H1 (cell line): Measurements from ENCODE around the gene PPP4R4. TPM values are rescaled to one million over a fixed set of nuclear protein-coding genes. Genes with fewer than 3 reads are reported as not detected.

Experiments used
- CTCF ChIA-PET: fragments of 300-600 bp; sonication (Branson Sonifier 250); formaldehyde crosslinking; loops from one replicate; lab custom pipeline; 2021; ENCODE audit not compliant: partially characterized antibody; lab: Charles Lee
- POLR2A ChIA-PET: fragments of 300-600 bp; sonication (Branson Sonifier 250); formaldehyde crosslinking; loops from one replicate; lab custom pipeline; 2021; ENCODE audit warnings: inconsistent platforms; ENCODE audit not compliant: partially characterized antibody; lab: Charles Lee
- DNase-seq, 2 experiments: peaks; one replicate each; pipeline versions ENCODE4 v3.0.0 to v3.0.0-alpha.2; 2010 to 2022; ENCODE audit warnings: low spot score in 2 of 2, low read depth in 1 of 2, mixed read lengths in 1 of 2
- FAIRE-seq: peaks from 2 replicates; lab custom pipeline; 2011; peaks lifted over from hg19 to GRCh38; lab: Jason Lieb, UNC
- H2AFZ ChIP-seq: 2 replicates; pipeline ENCODE4 v1.8.1; 2012; ENCODE audit warnings: low read length, inconsistent platforms
- H2AK5ac ChIP-seq: 2 replicates; pipeline ENCODE4 v1.6.1; 2013; ENCODE audit warnings: low read depth, low read length
- H2BK120ac ChIP-seq: replicated peaks from 2 replicates; pipeline ENCODE3; 2013; ENCODE audit warnings: low read depth, low read length, inconsistent platforms
- H2BK12ac ChIP-seq: 2 replicates; pipeline ENCODE4 v1.6.1; 2013; ENCODE audit warnings: low read depth, low read length
- H2BK15ac ChIP-seq: 2 replicates; pipeline ENCODE4 v1.6.1; 2013; ENCODE audit warnings: low read length
- H2BK20ac ChIP-seq: 2 replicates; pipeline ENCODE4 v1.6.1; 2013; ENCODE audit warnings: low read length
- H2BK5ac ChIP-seq: 2 replicates; pipeline ENCODE4 v1.6.1; 2013; ENCODE audit warnings: low read depth, low read length
- H3K14ac ChIP-seq: 2 replicates; pipeline ENCODE4 v1.6.1; 2013; ENCODE audit warnings: inconsistent platforms; ENCODE audit not compliant: insufficient read length
- H3K18ac ChIP-seq: 2 replicates; pipeline ENCODE4 v1.6.1; 2013; ENCODE audit warnings: low read length; ENCODE audit errors: extremely low read depth
- H3K23ac ChIP-seq: 2 replicates; pipeline ENCODE4 v1.6.1; 2013; ENCODE audit warnings: inconsistent platforms; ENCODE audit not compliant: insufficient read length
- H3K23me2 ChIP-seq: 2 replicates; pipeline ENCODE4 v1.6.1; 2013; ENCODE audit warnings: low read depth, low read length
- H3K27ac ChIP-seq: 2 replicates; pipeline ENCODE4 v1.6.1; 2011; ENCODE audit warnings: low read depth, low read length, inconsistent platforms
- H3K27me3 ChIP-seq, 4 experiments: replicated peaks in 1 of 4; 1 replicate in 1 of 4; 2 replicates in 3 of 4; pipeline versions ENCODE4 v1.6.1 to v1.8.1; 2011 to 2013; ENCODE audit warnings: low read length in 3 of 4, mild to moderate bottlenecking in 3 of 4, inconsistent platforms in 2 of 4, mixed read lengths in 2 of 4, moderate library complexity in 1 of 4; ENCODE audit not compliant: control insufficient read depth in 3 of 4, insufficient read depth in 3 of 4; ENCODE audit errors: extremely low read depth in 1 of 4
- H3K36me3 ChIP-seq, 4 experiments: 2 replicates each; pipeline versions ENCODE4 v1.6.1 to v1.8.1; 2011 to 2013; ENCODE audit warnings: mild to moderate bottlenecking in 4 of 4, low read length in 3 of 4, moderate library complexity in 2 of 4, control low read depth in 1 of 4, inconsistent platforms in 1 of 4; ENCODE audit not compliant: insufficient read depth in 4 of 4, control insufficient read depth in 2 of 4
- H3K4ac ChIP-seq: replicated peaks from 2 replicates; pipeline ENCODE3; 2013; ENCODE audit warnings: low read length, low read depth, mixed read lengths, inconsistent platforms; ENCODE audit not compliant: insufficient read length
- H3K4me1 ChIP-seq, 4 experiments: replicated peaks in 1 of 4; 1 replicate in 1 of 4; 2 replicates in 3 of 4; pipeline versions ENCODE4 v1.6.1 to v1.8.1; 2011 to 2013; ENCODE audit warnings: low read length in 3 of 4, inconsistent platforms in 2 of 4, mixed read lengths in 1 of 4; ENCODE audit not compliant: insufficient read depth in 4 of 4, control insufficient read depth in 3 of 4
- H3K4me2 ChIP-seq, 2 experiments: 2 replicates each; pipeline versions ENCODE4 v1.6.1 to v1.8.1; 2011 to 2013; ENCODE audit warnings: low read depth in 2 of 2, low read length in 2 of 2, control low read depth in 1 of 2, inconsistent platforms in 1 of 2, mild to moderate bottlenecking in 1 of 2; ENCODE audit not compliant: insufficient read depth in 1 of 2
- H3K4me3 ChIP-seq, 4 experiments: fragments of 200-600, 300-600 bp in 1 of 4; sonication (generic), shearing (Covaris generic), sonication (Bioruptor Twin) in 1 of 4; 2 replicates each; pipeline versions ENCODE4 v1.5.1 to v1.8.1; 2011 to 2016; ENCODE audit warnings: low read length in 4 of 4, low read depth in 3 of 4, control low read depth in 2 of 4, inconsistent platforms in 2 of 4, mild to moderate bottlenecking in 2 of 4, mixed read lengths in 1 of 4, moderate library complexity in 1 of 4; ENCODE audit not compliant: insufficient read depth in 2 of 4; ENCODE audit errors: extremely low read depth in 1 of 4
- H3K56ac ChIP-seq: replicated peaks from 2 replicates; pipeline ENCODE3; 2013; ENCODE audit warnings: low read depth, mild to moderate bottlenecking, mixed read lengths, low read length, inconsistent platforms; ENCODE audit not compliant: insufficient read length
- H3K79me1 ChIP-seq: 2 replicates; pipeline ENCODE4 v1.6.1; 2013; ENCODE audit warnings: low read depth, low read length, control low read depth
- H3K79me2 ChIP-seq, 2 experiments: 2 replicates each; pipeline versions ENCODE4 v1.6.1 to v1.8.1; 2012 to 2013; ENCODE audit warnings: low read length in 2 of 2, mild to moderate bottlenecking in 2 of 2, inconsistent platforms in 1 of 2; ENCODE audit not compliant: insufficient read depth in 2 of 2, control insufficient read depth in 1 of 2
- H3K9ac ChIP-seq, 4 experiments: replicated peaks in 1 of 4; 1 replicate in 1 of 4; 2 replicates in 3 of 4; pipeline versions ENCODE4 v1.6.1 to v1.8.1; 2011 to 2013; ENCODE audit warnings: low read depth in 3 of 4, low read length in 3 of 4, control low read depth in 2 of 4, mild to moderate bottlenecking in 2 of 4, moderate library complexity in 2 of 4, inconsistent platforms in 1 of 4; ENCODE audit errors: extremely low read depth in 1 of 4
- H3K9me3 ChIP-seq, 2 experiments: 2 replicates each; pipeline versions ENCODE4 v1.6.1 to v1.8.1; 2012 to 2013; ENCODE audit warnings: mild to moderate bottlenecking in 2 of 2, moderate library complexity in 2 of 2, control low read depth in 1 of 2, inconsistent platforms in 1 of 2, low read depth in 1 of 2, low read length in 1 of 2, mixed read lengths in 1 of 2; ENCODE audit not compliant: insufficient read depth in 2 of 2
- H4K20me1 ChIP-seq, 2 experiments: replicated peaks in 1 of 2; 2 replicates each; pipeline versions ENCODE3 to v1.8.1; 2011 to 2013; ENCODE audit warnings: inconsistent platforms in 2 of 2, low read length in 2 of 2, mild to moderate bottlenecking in 1 of 2; ENCODE audit not compliant: insufficient read depth in 2 of 2, control insufficient read depth in 1 of 2
- H4K5ac ChIP-seq: 2 replicates; pipeline ENCODE4 v1.6.1; 2013; ENCODE audit warnings: low read length, low read depth, mixed read lengths, inconsistent platforms; ENCODE audit not compliant: insufficient read length
- H4K8ac ChIP-seq: 2 replicates; pipeline ENCODE4 v1.8.0; 2013; ENCODE audit warnings: mild to moderate bottlenecking, moderate library complexity, low read length, inconsistent platforms; ENCODE audit not compliant: insufficient read depth; ENCODE audit errors: extremely low read depth
- H4K91ac ChIP-seq: replicated peaks from 2 replicates; pipeline ENCODE3; 2013; ENCODE audit warnings: low read length, mixed read lengths, inconsistent platforms; ENCODE audit not compliant: insufficient read length
- ASH2L ChIP-seq: fragments of 200-600, 300-600 bp; sonication (generic); IDR thresholded peaks from one replicate; pipeline ENCODE4 v1.7.1; 2017; ENCODE audit warnings: low read length
- CEBPB ChIP-seq: IDR thresholded peaks from 2 replicates; pipeline ENCODE4 v1.6.1; 2012; ENCODE audit warnings: low read depth, low read length
- EZH2 ChIP-seq: fragments of 200-600 bp; sonication (generic); IDR thresholded peaks from 2 replicates; pipeline ENCODE4 v1.7.1; 2012; ENCODE audit warnings: low read depth, mild to moderate bottlenecking, moderate library complexity, low read length, inconsistent platforms; ENCODE audit not compliant: severe bottlenecking
- HDAC6 ChIP-seq: IDR thresholded peaks from one replicate; pipeline ENCODE4 v1.7.1; 2012; ENCODE audit warnings: low read depth, mild to moderate bottlenecking, inconsistent platforms, low read length, moderate library complexity
- JUN ChIP-seq: IDR thresholded peaks from 2 replicates; pipeline ENCODE4 v1.6.1; 2011; ENCODE audit warnings: low read depth, mild to moderate bottlenecking, improper control_type of control experiment, low read length
- KDM1A ChIP-seq: fragments of 200-600, 300-600 bp; sonication (generic); IDR thresholded peaks from 2 replicates; pipeline ENCODE4 v1.7.1; 2016; ENCODE audit warnings: mild to moderate bottlenecking, low read length, borderline replicate concordance
- KDM5A ChIP-seq: fragments of 200-600 bp; IDR thresholded peaks from 2 replicates; pipeline ENCODE4 v1.7.1; 2012; ENCODE audit warnings: mild to moderate bottlenecking, low read length, inconsistent platforms, mixed read lengths
- MAFK ChIP-seq: IDR thresholded peaks from 2 replicates; pipeline ENCODE4 v1.6.1; 2012; ENCODE audit warnings: low read depth, mild to moderate bottlenecking, improper control_type of control experiment, low read length
- NANOG ChIP-seq: IDR thresholded peaks from 2 replicates; pipeline ENCODE4 v1.6.1; 2011; ENCODE audit warnings: low read length, low read depth, mild to moderate bottlenecking, inconsistent platforms; ENCODE audit not compliant: insufficient read depth, poor library complexity, severe bottlenecking
- RBBP5 ChIP-seq: IDR thresholded peaks from 2 replicates; pipeline ENCODE4 v1.7.1; 2012; ENCODE audit warnings: low read depth, mild to moderate bottlenecking, inconsistent platforms, low read length, moderate library complexity, borderline replicate concordance
- SIN3A ChIP-seq, 2 experiments: IDR thresholded peaks in 1 of 2; conservative IDR thresholded peaks in 1 of 2; 2 replicates each; pipeline ENCODE4 v1.6.1; 2011 to 2012; ENCODE audit warnings: low read length in 2 of 2, improper control_type of control experiment in 1 of 2, low read depth in 1 of 2, mild to moderate bottlenecking in 1 of 2
- SRF ChIP-seq: IDR thresholded peaks from 2 replicates; pipeline ENCODE4 v1.6.1; 2011; ENCODE audit warnings: mild to moderate bottlenecking, low read depth, low read length, moderate library complexity
- WGBS, 2 experiments: shearing (Covaris generic) in 1 of 2; methylation state at CpG; one replicate each; pipeline versions ENCODE4 v1.1.6 to v1.1.7; 2013 to 2015; ENCODE audit warnings: low lambda C conversion rate in 2 of 2, mixed read lengths in 2 of 2, inconsistent platforms in 1 of 2, low coverage in 1 of 2, missing lambda C conversion rate in 1 of 2; ENCODE audit not compliant: insufficient replicate concordance in 2 of 2, insufficient coverage in 1 of 2, insufficient read length in 1 of 2; ENCODE audit errors: extremely low coverage in 1 of 2, missing lambda C conversion rate in 1 of 2; 5-methylcytosine and 5-hydroxymethylcytosine counted together
- polyA plus RNA-seq, 7 experiments: library from polyadenylated mRNA; depleted of rRNA in 3 of 7; stranded (reverse) in 5 of 7; unstranded in 2 of 7; fragments of >200 nt in 5 of 7; fragments of 200-250 nt in 2 of 7; gene quantifications; 1 replicate in 5 of 7; 2 replicates in 1 of 7; 4 replicates in 1 of 7; pipeline versions ENCODE4 v1.2.1 to v1.2.3, GENCODE V29; 2011 to 2013; ENCODE audit warnings: missing spikeins in 2 of 7, mixed read lengths in 2 of 7
- total RNA-seq: library from RNA; stranded (reverse); fragmentation: NEBNext Ultra II Directional; extraction: Animal tissue kit (Norgen Biotek cat#: 25700); gene quantifications from 2 replicates; pipeline ENCODE4 v1.2.1, GENCODE V29; 2021
- TF ChIP-seq, protein P1 (sequence below): IDR thresholded peaks from 2 replicates; pipeline ENCODE4 v1.6.1; 2012; ENCODE audit warnings: inconsistent platforms

Gene PPP4R4
- total and polyA plus RNA-seq, 2 of the 8 experiments (the other 6 are each of a cell fraction or from before 2014, with no cell fraction given), result 3.3 to 9.6 TPM

DNA sequence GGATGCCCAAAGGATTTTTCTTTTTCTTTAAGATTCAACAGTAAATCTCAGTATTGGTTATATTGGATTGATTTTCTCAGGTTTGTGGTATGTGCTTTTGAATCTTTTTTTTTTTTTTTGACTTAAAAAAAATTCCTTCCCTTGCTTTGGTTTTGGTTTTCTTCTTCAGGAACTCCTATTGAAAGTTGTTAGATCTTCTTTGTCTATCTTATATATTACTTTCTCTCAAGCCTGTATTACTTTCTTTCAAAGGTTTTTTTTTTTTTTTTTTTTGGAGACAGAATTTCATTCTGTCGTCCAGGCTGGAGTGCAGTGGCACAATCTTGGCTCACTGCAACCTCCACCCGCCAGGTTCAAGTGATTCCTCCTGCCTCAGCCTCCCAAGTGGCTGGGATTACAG, 21.9 kb downstream of the PPP4R4 start:
- Histone ChIP-seq H3K9me3 (peaks cover 3 to 5% of the 10 kb centered on the region in 2 experiments; a peak in 2 of 4 replicates), H3K18ac (no peak overlapping the region), H3K4me2 (no peak overlapping the region), H3K14ac (no peak overlapping the region), H2BK12ac (no peak overlapping the region), H2AFZ (no peak overlapping the region), H2BK20ac (no peak overlapping the region), H4K20me1 (no peaks in the 10 kb centered on the region), H3K23me2 (no peaks in the 10 kb centered on the region), H3K27me3 (no peaks in the 10 kb centered on the region), H3K9ac (no peak overlapping the region), H2AK5ac (no peak overlapping the region), H3K79me2 (peaks cover 0 to 56% of the 10 kb centered on the region in 2 experiments; a peak in 2 of 4 replicates), H3K23ac (no peak overlapping the region), H4K91ac (no peak overlapping the region), H3K4ac (no peak overlapping the region), H3K36me3 (no peaks in the 10 kb centered on the region), H2BK15ac (no peak overlapping the region), H3K4me1 (peaks cover 0 to 8% (median 0%) of the 10 kb centered on the region in 4 experiments; a peak in 3 of 7 replicates), H3K79me1 (no peaks in the 10 kb centered on the region; the same call in 1 of the 2 replicates), H3K4me3 (no peak overlapping the region), H3K56ac (no peak overlapping the region), H2BK5ac (no peak overlapping the region), H4K5ac (no peak overlapping the region), H3K27ac (no peak overlapping the region), H4K8ac (no peak overlapping the region), H2BK120ac (no peak overlapping the region)
- POLR2A ChIA-PET, result no interaction called here
- WGBS, 2 experiments, result 100% methylated on average over 1 of the region's 2 CpGs; no CpG with 5 or more reads in 1 of the 2 experiments
- FAIRE-seq (no peak), DNase-seq (no peak)
- CTCF ChIA-PET, result interaction anchor here (0.6 to 0.7 kb wide), 2 partner anchors 158 to 353 kb away, joined by 3 read pairs; no protein-coding TSS in a partner anchor
- TF ChIP-seq SRF (no peak), NANOG (no peak), ASH2L (no peak), RBBP5 (no peak), KDM5A (no peak), CEBPB (no peak), KDM1A (no peak), EZH2 (no peak), JUN (no peak), HDAC6 (no peak), SIN3A (conservative IDR thresholded peaks at IDR 0.05 in 1 of 2, IDR thresholded peaks at IDR 0.05 in 1 of 2; ENCODE audit: low read depth in 1 of 2, low read length in 2 of 2) (no peak), MAFK (no peak)
- TF ChIP-seq, protein P1, sequence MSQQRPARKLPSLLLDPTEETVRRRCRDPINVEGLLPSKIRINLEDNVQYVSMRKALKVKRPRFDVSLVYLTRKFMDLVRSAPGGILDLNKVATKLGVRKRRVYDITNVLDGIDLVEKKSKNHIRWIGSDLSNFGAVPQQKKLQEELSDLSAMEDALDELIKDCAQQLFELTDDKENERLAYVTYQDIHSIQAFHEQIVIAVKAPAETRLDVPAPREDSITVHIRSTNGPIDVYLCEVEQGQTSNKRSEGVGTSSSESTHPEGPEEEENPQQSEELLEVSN, result no peak
